Colonic mucosa (tissue), 4 donors: ENCODE results near the gene FCN3. TPM values are rescaled to one million over a fixed set of nuclear protein-coding genes. Genes with fewer than 3 reads are reported as not detected.

Source experiments
- DNase-seq: peaks from one replicate; pipeline ENCODE4 v3.0.0-alpha.2; 2020
- H3K27ac ChIP-seq: fragments of 200-600 bp; one replicate; pipeline ENCODE4 v1.8.0; 2021
- H3K27me3 ChIP-seq: fragments of 200-600 bp; one replicate; pipeline ENCODE4 v1.8.0; 2021
- H3K36me3 ChIP-seq: fragments of 200-600 bp; one replicate; pipeline ENCODE4 v1.8.0; 2021
- H3K4me1 ChIP-seq: fragments of 200-600 bp; one replicate; pipeline ENCODE4 v1.8.0; 2021; ENCODE audit warnings: mild to moderate bottlenecking
- H3K4me3 ChIP-seq: fragments of 200-600 bp; one replicate; pipeline ENCODE4 v1.8.0; 2021
- H3K9ac ChIP-seq, 2 donors: one replicate each; pipeline ENCODE4 v1.7.0; 2013; ENCODE audit warnings: control low read depth in 2 of 2, low read depth in 2 of 2, low read length in 2 of 2
- H3K9me3 ChIP-seq: fragments of 200-600 bp; one replicate; pipeline ENCODE4 v1.8.0; 2021
- CTCF ChIP-seq: fragments of 200-600 bp; IDR thresholded peaks from one replicate; pipeline ENCODE4 v1.8.0; 2022; ENCODE audit warnings: antibody characterized with exemption, mild to moderate bottlenecking
- intact Hi-C: fragments of 100-400 bp; cut with DNase I; formaldehyde crosslinking; loops from one replicate; pipeline ENCODE4 v1.14.1; 2022
- total RNA-seq, 2 donors: library from RNA; stranded (reverse); fragmentation: NEBNext Ultra II Directional in 1 of 2; extraction: Animal tissue kit (Norgen Biotek cat#: 25700) in 1 of 2; gene quantifications; one replicate each; pipeline ENCODE4 v1.2.1, GENCODE V29; 2021
- donor health status: healthy.
- donor health status: DM: no; HTN: no; CAD: no.
- donor health status: DM: no; HTN: no; CAD: no.

FCN3 gene
- total RNA-seq, 2 donors from 2014 or later, result 0.42 to 1.5 TPM

- DNase-seq, result no peak
- Histone ChIP-seq H3K9me3 (no peaks in the 10 kb centered on the region), H3K36me3 (no peaks in the 10 kb centered on the region), H3K9ac (peak overlapping the region in 1 of 2 donors; percentile 31), H3K27ac (no peak overlapping the region), H3K4me1 (peaks cover 13% of the 10 kb centered on the region), H3K4me3 (no peak overlapping the region), H3K27me3 (no peaks in the 10 kb centered on the region)
- no peak for TF ChIP-seq CTCF
- intact Hi-C loops, result no loop called here
These were observed 14.8 kb downstream of the FCN3 start for GRCh38 chr1:27359822-27360158.

- Histone ChIP-seq H3K9me3 (no peaks in the 10 kb centered on the region), H3K27me3 (no peaks in the 10 kb centered on the region), H3K9ac (no peak overlapping the region), H3K4me3 (no peak overlapping the region), H3K4me1 (peaks cover 13% of the 10 kb centered on the region), H3K36me3 (no peaks in the 10 kb centered on the region), H3K27ac (no peak overlapping the region)
- intact Hi-C loops, result no loop called here
- DNase-seq, result no peak
- no peak for TF ChIP-seq CTCF
These were observed 15.7 kb downstream of the FCN3 start for GRCh38 chr1:27358928-27359313.

GRCh38 chr1:27358038-27358927 lies 16.3 kb downstream of the FCN3 start:
- no peak for TF ChIP-seq CTCF
- Histone ChIP-seq H3K9me3 (no peaks in the 10 kb centered on the region), H3K4me3 (no peak overlapping the region), H3K4me1 (peaks cover 13% of the 10 kb centered on the region), H3K27ac (no peak overlapping the region), H3K36me3 (no peaks in the 10 kb centered on the region), H3K27me3 (no peaks in the 10 kb centered on the region), H3K9ac (peak overlapping the region in 1 of 2 donors; percentile 68)
- intact Hi-C loops, result no loop called here
- no peak for DNase-seq

GRCh38 chr1:27357281-27358037 lies 17.2 kb downstream of the FCN3 start:
- DNase-seq, result peak; percentile 74
- H3K9me3 ChIP-seq, result no peaks in the 10 kb centered on the region
- peaks cover 13% of the 10 kb centered on the region for H3K4me1 ChIP-seq
- intact Hi-C loops, result no loop called here
- peak overlapping the region; percentile 26 for H3K27ac ChIP-seq
- no peaks in the 10 kb centered on the region for H3K27me3 ChIP-seq
- peak overlapping the region; percentile 14 for H3K4me3 ChIP-seq
- H3K9ac ChIP-seq, result peak overlapping the region; percentile 48 to 68
- peak; percentile 98 for TF ChIP-seq CTCF
- no peaks in the 10 kb centered on the region for H3K36me3 ChIP-seq

- intact Hi-C loops, result no loop called here
- no peak for TF ChIP-seq CTCF
- Histone ChIP-seq H3K36me3 (no peaks in the 10 kb centered on the region), H3K27ac (peak overlapping the region; percentile 26), H3K4me3 (peak overlapping the region; percentile 14), H3K9ac (peak overlapping the region; percentile 48 to 68), H3K4me1 (peaks cover 13% of the 10 kb centered on the region), H3K9me3 (no peaks in the 10 kb centered on the region), H3K27me3 (no peaks in the 10 kb centered on the region)
- DNase-seq, result peak; percentile 90
These were observed 17.9 kb downstream of the FCN3 start for GRCh38 chr1:27356619-27357280.
